GM12892 (cell line): Measurements from ENCODE around the gene BAZ2B.
"Not testable (repeated sequence)": the region's sequence is repeated elsewhere in the genome, so short reads cannot be mapped to it uniquely, and the experiment has no call there.

Source experiments
- DNase-seq: peaks from one replicate; pipeline ENCODE4 v3.0.0; 2011; ENCODE audit not compliant: insufficient read length
- FAIRE-seq: peaks from 2 replicates; lab custom pipeline; 2011; peaks lifted over from hg19 to GRCh38; lab: Jason Lieb, UNC
- POLR2A ChIP-seq: IDR thresholded peaks from 2 replicates; pipeline ENCODE4 v1.6.1; 2011; ENCODE audit warnings: low read depth, low read length, control low read depth
- POLR2AphosphoS5 ChIP-seq: IDR thresholded peaks from 2 replicates; pipeline ENCODE4 v1.6.1; 2011; ENCODE audit warnings: low read depth, low read length, control low read depth
- TAF1 ChIP-seq: IDR thresholded peaks from 2 replicates; pipeline ENCODE4 v1.6.1; 2011; ENCODE audit warnings: low read depth, mild to moderate bottlenecking, control low read depth, low read length, borderline replicate concordance

Gene BAZ2B

GRCh38 chr2:159546716-159547430, 69.5 kb downstream of the BAZ2B start:
- no peak for TF ChIP-seq POLR2AphosphoS5
- FAIRE-seq (no peak), DNase-seq (no peak)

- TF ChIP-seq TAF1 (no peak), POLR2AphosphoS5 (no peak), POLR2A (no peak)
- DNase-seq (no peak), FAIRE-seq (no peak)
Measured at GRCh38 chr2:159546039-159546438, 70.3 kb downstream of the BAZ2B start.

GRCh38 chr2:159545085-159545484, 71.3 kb downstream of the BAZ2B start:
- no peak for FAIRE-seq
- no peak for DNase-seq
- TF ChIP-seq POLR2A: no peak
- no peak for TF ChIP-seq TAF1
- TF ChIP-seq POLR2AphosphoS5: no peak

- DNase-seq (no peak), FAIRE-seq (no peak)
- TF ChIP-seq POLR2AphosphoS5 (no peak), TAF1 (no peak), POLR2A (no peak)
Measured at GRCh38 chr2:159542101-159542500, 74.2 kb downstream of the BAZ2B start.

GRCh38 chr2:159539701-159540100, 76.6 kb downstream of the BAZ2B start:
- no peak for TF ChIP-seq POLR2A
- no peak for TF ChIP-seq POLR2AphosphoS5
- TF ChIP-seq TAF1: no peak
- no peak for DNase-seq
- FAIRE-seq: no peak

GRCh38 chr2:159538801-159539200, 77.5 kb downstream of the BAZ2B start:
- DNase-seq (no peak), FAIRE-seq (no peak)
- no peak for TF ChIP-seq POLR2AphosphoS5
- TF ChIP-seq TAF1: no peak
- no peak for TF ChIP-seq POLR2A

GRCh38 chr2:159535261-159535660, 81.1 kb downstream of the BAZ2B start:
- not testable (repeated sequence) for DNase-seq, FAIRE-seq

GRCh38 chr2:159531475-159531874, 84.9 kb downstream of the BAZ2B start:
- FAIRE-seq: no peak
- no peak for DNase-seq
- no peak for TF ChIP-seq POLR2AphosphoS5

GRCh38 chr2:159526433-159526832, 89.9 kb downstream of the BAZ2B start:
- no peak for TF ChIP-seq TAF1
- no peak for TF ChIP-seq POLR2AphosphoS5
- no peak for TF ChIP-seq POLR2A
- DNase-seq (no peak), FAIRE-seq (no peak)

- FAIRE-seq (no peak), DNase-seq (no peak)
- TF ChIP-seq POLR2A (no peak), POLR2AphosphoS5 (no peak), TAF1 (no peak)
Measured at GRCh38 chr2:159525012-159525411, 91.3 kb downstream of the BAZ2B start.

GRCh38 chr2:159521272-159521671, 95.1 kb downstream of the BAZ2B start:
- DNase-seq: no peak
- no peak for TF ChIP-seq POLR2AphosphoS5
- no peak for TF ChIP-seq POLR2A
- TF ChIP-seq TAF1: no peak
- FAIRE-seq: no peak

GRCh38 chr2:159518321-159519005, 97.9 kb downstream of the BAZ2B start:
- FAIRE-seq: no peak
- TF ChIP-seq POLR2AphosphoS5: no peak
- no peak for TF ChIP-seq TAF1
- no peak for TF ChIP-seq POLR2A
- no peak for DNase-seq

GRCh38 chr2:159516241-159516758, 100.0 kb downstream of the BAZ2B start:
- DNase-seq (no peak), FAIRE-seq (peak; percentile 90)
- TF ChIP-seq POLR2AphosphoS5: peak; percentile 49; the same call in 1 of the 2 replicates
- no peak for TF ChIP-seq TAF1

- DNase-seq: no peak
- TF ChIP-seq POLR2AphosphoS5: no peak
- TF ChIP-seq POLR2A: no peak
- TF ChIP-seq TAF1: no peak
- FAIRE-seq: peak; percentile 79
Measured at GRCh38 chr2:159515441-159515840, 100.9 kb downstream of the BAZ2B start.
